NCI-H128 (cell line): ENCODE data around the gene PRDM2.

ENCODE experiments used
- DNase-seq: peaks from one replicate; lab custom pipeline; 2025; ENCODE audit not compliant: unreplicated experiment; lab: John Stamatoyannopoulos, UW

PRDM2 gene

GRCh38 chr1:13763222-13763621 lies 63.2 kb downstream of the PRDM2 start:
- no peak for DNase-seq

GRCh38 chr1:13763991-13764390 lies 64.0 kb downstream of the PRDM2 start:
- DNase-seq = no peak

- no peak for DNase-seq
These were observed 64.8 kb downstream of the PRDM2 start for GRCh38 chr1:13764588-13765332.

- DNase-seq = no peak
These were observed 66.9 kb downstream of the PRDM2 start for GRCh38 chr1:13766592-13767564.

GRCh38 chr1:13769212-13769611 lies 69.2 kb downstream of the PRDM2 start:
- DNase-seq = no peak

- DNase-seq = no peak
These were observed 69.8 kb downstream of the PRDM2 start for GRCh38 chr1:13769830-13770229.

GRCh38 chr1:13770743-13771142 lies 70.8 kb downstream of the PRDM2 start:
- DNase-seq = no peak

GRCh38 chr1:13771745-13772144 lies 71.8 kb downstream of the PRDM2 start:
- DNase-seq = no peak

GRCh38 chr1:13772271-13772670 lies 72.3 kb downstream of the PRDM2 start:
- DNase-seq = no peak

GRCh38 chr1:13774121-13774520 lies 74.1 kb downstream of the PRDM2 start:
- DNase-seq = no peak

- no peak for DNase-seq
These were observed 75.5 kb downstream of the PRDM2 start for GRCh38 chr1:13775459-13775858.

GRCh38 chr1:13775916-13776315 lies 75.9 kb downstream of the PRDM2 start:
- no peak for DNase-seq

- no peak for DNase-seq
These were observed 78.4 kb downstream of the PRDM2 start for GRCh38 chr1:13778431-13778830.

- no peak for DNase-seq
These were observed 79.9 kb downstream of the PRDM2 start for GRCh38 chr1:13779930-13780329.

- no peak for DNase-seq
These were observed 80.8 kb downstream of the PRDM2 start for GRCh38 chr1:13780780-13781179.

GRCh38 chr1:13781228-13781627 lies 81.2 kb downstream of the PRDM2 start:
- no peak for DNase-seq

- no peak for DNase-seq
These were observed 82.1 kb downstream of the PRDM2 start for GRCh38 chr1:13781907-13782633.

GRCh38 chr1:13782634-13783360 lies 82.8 kb downstream of the PRDM2 start:
- DNase-seq = no peak

GRCh38 chr1:13783551-13783950 lies 83.6 kb downstream of the PRDM2 start:
- no peak for DNase-seq

GRCh38 chr1:13784971-13785370 lies 85.0 kb downstream of the PRDM2 start:
- DNase-seq = no peak

GRCh38 chr1:13786541-13786940 lies 86.6 kb downstream of the PRDM2 start:
- DNase-seq = no peak
